NCI-H446 treated with DMSO at 0.1 percent for 48 hours (cell line): ENCODE results near the gene SCD.
A peak's percentile ranks its signal among the peaks of the same experiment; 100 is the strongest.
"Not testable (repeated sequence)": the region's sequence is repeated elsewhere in the genome, so short reads cannot be mapped to it uniquely, and the experiment has no call there.

Source experiments
- DNase-seq: peaks from one replicate; lab custom pipeline; 2025; lab: John Stamatoyannopoulos, UW

SCD gene

DNA sequence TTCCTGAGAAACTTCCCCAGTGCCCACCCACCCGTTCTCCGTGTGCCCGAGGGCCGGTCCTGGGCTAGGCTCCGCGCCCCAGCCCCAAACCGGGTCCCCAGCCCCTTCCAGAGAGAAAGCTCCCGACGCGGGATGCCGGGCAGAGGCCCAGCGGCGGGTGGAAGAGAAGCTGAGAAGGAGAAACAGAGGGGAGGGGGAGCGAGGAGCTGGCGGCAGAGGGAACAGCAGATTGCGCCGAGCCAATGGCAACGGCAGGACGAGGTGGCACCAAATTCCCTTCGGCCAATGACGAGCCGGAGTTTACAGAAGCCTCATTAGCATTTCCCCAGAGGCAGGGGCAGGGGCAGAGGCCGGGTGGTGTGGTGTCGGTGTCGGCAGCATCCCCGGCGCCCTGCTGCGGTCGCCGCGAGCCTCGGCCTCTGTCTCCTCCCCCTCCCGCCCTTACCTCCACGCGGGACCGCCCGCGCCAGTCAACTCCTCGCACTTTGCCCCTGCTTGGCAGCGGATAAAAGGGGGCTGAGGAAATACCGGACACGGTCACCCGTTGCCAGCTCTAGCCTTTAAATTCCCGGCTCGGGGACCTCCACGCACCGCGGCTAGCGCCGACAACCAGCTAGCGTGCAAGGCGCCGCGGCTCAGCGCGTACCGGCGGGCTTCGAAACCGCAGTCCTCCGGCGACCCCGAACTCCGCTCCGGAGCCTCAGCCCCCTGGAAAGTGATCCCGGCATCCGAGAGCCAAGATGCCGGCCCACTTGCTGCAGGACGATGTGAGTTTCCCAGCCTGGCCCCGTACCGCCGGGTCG, at the start of gene SCD:
TSS of gene SCD (plus strand) at position 469 of the 803 bp plus-strand sequence. CDS start at position 741, 272 bp downstream.
- peak; percentile 89 for DNase-seq

DNA sequence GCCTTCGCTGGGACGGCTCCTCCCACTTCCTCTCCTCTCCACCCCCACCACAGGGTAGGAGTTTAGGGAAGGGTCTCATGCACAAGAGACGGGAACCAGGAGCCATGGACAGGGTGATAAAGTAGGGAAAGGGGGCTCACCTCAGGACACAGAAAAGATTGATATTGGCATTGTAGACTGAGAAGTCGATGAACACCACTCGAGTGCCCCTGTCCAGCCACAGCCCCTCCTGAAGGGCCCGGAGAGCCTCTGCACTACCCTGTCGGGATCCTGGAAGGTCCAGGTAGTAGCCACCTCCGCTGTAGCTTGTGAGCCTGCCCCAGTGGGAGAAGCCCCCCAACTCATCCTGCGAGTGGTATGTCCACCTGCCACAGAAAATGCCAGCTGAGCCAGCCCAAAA, 49.8 kb upstream of the SCD start:
- DNase-seq = no peak

DNA sequence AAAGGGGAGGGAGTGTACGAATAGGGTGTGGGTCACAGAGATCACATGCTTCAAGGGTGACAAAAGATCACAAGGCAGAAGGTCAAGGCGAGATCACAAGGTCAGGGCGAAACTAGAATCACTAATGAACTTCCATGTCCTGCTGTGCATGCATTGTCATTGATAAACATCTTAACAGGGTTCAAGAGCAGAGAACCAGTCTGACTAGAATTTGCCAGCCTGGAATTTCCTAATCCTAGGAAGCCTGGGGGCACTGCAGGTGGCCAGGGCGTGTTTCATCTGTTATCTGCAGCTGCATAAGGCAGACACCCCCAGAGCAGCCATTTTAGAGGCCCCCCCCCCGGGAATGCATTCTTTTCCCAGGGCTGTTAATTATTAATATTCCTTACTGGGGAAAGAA, 45.9 kb upstream of the SCD start:
- not testable (repeated sequence) for DNase-seq

DNA sequence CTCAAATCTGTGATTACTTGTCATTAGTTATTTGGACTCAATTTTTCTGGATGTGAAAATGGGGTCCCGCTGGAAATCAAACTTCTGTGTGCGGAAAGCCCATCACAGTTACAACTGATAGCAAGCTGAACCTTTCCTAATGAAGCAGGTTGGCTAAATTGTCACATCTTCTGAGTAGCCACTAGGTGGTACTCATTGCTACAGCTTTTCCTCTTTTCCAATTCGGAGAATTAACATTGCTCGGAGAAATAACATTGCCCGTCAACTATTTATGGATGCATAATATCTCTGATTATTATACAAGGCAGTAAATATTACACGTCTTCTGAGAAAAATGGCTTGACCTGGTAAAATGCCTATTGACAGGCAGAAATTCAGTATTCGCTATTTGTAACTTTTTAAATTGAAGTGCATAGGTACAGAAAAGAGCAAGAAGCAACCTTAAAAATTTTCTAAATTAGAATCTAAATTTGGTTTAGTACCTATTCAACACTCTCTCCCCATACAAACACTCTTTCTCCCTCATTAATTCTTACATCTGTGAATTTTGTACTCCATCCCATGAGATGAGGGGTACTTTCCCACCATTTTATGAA, 43.2 kb upstream of the SCD start:
- peak; percentile 12 for DNase-seq

DNA sequence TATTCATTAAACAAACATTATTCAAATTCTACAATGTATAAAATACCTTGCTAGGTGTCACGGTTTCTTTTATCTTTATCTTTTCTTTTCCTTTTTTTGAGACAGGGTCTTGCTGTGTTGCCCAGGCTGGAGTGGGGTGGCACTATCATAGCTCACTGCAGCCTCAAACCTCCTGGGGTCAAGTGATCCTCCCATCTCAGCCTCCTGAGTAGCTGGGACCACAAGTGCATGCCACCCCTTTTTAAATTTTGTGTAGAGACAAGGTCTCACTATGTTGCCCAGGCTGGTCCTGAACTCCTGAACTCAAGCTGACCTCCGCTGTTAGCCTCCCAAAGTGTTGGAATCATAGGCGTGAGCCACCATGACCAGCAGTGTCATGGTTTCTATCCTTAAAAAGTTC, 42.6 kb upstream of the SCD start:
- DNase-seq = no peak

DNA sequence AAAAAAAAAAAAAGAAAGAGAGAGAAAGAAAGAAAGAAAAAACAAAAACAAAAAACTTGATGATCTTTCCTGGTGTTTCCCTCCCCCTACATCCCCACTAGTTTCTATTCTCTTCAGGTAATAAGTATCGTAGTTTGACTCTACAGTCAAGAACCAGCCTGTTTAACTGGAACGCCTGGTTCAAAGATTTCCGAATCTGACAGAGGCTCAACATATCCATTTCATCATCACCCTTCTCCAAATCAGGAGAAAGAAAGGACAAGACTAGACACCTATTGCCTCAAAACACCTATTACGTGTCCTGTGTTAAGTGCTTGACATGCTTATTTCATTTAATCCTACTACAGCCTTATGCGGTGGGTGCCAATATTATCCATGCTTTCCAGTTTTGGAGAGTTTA, 40.2 kb upstream of the SCD start:
- DNase-seq = no peak

DNA sequence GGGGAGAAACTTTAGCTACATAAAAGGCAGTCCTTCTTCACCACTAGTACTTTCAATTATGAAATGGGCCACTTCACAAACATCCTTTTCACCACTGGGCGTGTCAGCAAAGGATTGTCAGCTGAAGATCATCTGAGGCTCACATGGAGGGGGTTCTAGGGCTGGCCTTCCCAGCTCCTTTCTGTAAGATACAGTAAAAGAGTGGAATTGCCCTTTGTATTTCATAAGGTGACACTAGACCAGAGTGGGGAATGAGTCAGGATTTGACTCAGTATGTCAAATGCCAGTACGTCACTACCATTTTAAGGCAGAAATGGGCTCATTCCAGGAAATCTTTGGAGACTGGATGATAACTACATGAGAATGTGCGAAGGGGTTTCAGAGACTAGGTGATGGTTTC, 39.3 kb upstream of the SCD start:
- DNase-seq = no peak

DNA sequence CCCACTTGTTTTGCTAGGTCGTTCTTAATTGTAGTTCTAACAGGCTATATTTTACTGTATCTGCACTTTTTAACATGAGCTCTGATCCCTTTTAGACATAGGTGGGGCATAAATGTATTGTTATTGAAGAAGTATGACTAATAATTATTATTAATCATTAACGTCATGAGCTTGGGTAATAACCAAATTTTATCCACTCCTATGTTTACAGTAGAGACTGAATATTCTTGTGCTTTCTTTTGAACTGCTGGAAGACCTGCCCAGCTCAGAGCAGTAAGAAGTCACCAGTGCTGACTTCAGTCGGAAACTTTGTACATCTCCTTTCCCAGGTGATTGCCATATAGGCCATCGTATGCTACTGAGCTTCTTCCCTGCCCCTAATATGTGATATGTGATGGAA, 35.7 kb upstream of the SCD start:
- no peak for DNase-seq

DNA sequence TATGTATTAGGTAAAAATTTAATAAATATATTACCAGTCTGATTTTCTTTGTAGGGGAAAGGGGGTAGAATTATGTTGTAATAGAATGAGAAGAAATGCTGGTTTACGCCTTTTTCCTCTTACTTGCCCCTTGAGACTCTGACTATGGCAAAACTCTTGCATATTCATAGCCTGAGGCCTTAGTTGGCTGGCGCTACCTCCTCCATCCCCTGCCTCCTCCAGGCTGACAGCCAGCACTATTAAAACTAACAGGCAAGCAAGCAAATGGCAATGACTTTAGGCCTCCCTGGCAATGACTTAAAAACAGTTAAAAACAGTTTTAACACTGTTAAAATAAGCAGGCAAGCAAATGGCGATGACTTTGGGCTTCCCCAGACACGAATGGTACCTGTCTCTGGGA, 31.4 kb upstream of the SCD start:
- DNase-seq = no peak

DNA sequence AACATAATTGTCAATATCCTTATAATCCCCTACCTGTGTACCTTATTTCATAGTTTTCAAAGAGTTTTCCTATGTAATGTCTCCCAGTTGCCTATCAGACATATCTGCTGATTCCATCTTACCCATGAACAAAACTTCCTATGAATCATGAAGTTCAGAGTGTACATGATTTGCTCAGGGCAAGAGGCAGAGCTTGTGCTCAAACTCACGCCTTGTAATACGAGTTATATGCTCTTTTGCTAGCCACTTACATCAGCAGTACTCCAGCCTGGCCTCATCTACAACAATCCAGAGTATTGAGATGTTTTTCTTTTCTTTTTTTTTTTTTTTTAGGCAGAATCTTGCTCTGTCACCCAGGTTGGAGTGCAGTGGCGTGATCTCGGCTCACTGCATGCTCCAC, 28.8 kb upstream of the SCD start:
- DNase-seq = no peak

DNA sequence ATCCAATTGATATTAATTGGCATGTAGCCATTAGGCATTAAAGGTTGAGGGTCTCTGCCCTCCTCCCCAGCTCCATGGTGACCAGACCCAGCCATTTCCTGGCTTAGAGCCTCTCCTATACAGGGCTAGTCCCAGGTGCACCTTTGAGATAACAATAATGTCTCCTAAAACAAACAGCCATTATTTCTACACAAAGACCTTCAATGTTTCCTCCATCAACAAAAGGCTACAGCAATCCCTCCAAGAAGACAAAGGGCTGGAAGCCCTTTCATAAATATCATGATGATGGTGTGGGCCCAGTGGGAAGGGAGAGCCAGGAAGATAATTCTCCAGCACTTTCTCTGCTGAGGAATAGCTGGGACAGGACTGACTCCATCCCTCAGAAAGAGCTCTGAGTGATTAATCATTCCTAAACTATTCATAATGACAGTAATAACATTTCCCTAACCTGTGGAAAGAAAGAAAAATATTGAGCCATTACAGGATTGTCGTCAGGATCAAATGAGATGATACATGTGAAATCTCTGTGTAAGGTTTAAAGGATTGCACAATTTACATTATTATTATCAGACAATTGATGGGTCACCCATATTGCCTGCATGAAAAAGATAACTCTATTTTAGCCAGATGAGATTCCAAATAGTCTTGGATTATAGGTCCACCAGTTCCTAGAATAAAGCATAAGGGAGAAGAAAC, 27.2 kb upstream of the SCD start:
- DNase-seq = no peak

DNA sequence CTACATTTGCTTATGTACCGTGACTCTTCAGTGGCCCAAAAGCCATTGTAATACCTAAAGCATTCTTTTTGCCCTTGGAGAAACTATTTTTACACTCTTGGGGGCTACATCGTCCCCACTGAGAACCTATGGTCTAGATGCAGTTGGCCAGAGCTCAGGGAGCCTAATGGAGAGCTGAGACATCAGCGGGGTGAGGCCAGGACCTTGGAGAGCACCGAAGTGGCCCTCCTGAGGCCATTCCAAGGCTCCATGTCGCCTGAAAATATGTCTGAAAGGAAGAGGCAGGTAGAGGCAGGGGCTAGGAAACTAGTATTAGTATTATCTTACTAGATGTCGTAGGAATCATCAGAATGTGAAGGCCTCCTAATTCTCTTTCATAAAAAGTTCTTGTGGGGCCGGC, 21.9 kb upstream of the SCD start:
- DNase-seq = no peak

DNA sequence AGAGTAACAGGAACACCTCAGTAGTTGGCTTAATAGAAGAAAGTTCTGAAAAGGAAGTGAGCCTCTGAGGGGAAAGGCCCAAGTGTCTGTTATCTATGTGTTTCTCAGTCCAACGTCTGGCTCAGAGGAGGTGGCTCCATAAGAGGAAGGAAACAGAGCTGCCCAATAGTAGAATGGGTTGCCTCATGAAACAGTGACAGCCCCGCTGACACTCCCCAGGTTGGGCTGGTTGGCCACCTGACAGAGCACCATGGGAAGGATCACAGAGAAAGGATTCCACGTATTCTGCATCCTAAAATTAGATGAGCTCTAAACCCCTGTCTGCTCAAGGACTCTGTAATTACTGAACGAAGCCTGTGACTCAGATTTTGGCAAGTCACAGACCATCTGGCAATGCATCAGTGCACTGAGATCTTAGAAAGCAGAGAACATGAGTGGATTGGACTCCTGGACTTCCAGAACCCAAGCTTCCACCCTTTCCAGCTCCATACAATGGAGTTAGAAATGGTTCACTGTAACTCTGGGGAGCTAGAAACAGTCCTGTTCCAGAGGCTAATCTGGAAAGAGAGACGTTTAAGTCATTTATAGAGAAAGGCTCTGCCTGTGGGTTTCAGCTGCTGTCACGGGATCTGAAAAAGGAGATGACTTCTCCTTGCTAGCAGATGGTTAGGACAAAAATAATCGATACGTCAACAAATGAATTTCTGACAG, 19.9 kb upstream of the SCD start:
- DNase-seq = peak; percentile 83

DNA sequence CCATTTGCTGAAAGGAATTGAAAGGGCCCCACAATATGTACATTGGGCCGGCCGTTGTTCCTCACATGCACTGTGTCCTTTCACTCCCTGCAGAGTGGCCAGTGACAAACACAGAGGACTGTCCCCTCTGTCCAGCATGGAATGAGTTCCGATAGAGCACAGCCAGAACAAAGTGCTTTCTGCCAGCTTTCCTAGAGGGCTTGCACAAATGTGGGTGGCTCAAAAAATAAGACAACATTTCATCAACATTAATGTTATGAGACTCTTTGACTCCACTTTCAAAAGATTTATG, 19.4 kb upstream of the SCD start:
- no peak for DNase-seq

DNA sequence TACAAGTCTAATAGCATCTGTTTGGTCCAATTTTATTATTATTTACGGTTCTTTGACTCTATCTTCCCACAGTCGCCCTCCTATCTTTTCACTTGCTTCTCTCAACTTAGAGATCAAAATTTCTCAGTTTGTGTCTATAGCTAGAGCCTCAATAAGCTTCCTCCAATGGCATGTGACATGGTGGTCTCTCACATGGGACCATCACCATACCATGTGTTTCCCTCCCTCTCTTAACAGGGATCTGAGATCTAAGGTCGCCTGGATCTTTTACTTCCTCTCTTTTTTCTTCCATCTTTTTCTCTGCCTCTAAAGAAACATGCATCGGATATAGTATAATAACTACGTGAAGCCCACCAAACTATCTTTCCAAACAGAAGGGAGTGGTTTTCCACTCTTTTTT, 18.8 kb upstream of the SCD start:
- DNase-seq = no peak

DNA sequence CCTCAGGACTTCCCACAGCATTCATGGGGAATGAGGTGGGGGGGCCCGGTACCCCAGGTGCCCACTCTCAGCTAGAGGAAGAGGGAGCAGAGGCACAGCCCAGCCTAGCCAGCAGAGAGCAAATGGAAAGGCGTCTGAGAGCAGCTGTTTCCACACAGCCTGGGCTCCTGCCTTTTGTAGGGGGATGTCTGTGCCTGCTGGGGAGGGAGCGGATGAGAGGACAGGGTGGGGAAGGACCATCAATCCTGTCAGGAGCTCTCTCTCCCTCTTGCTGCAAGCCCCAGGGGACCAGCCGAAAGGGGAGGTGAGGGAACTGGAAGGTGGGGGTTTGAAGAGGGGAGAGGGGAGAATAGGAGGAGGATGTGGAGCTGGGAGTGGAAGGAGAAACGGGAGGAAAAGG, 17.0 kb upstream of the SCD start, which contains the start of gene PKD2L1:
TSS of gene PKD2L1 (minus strand) at position 150 of the 400 bp plus-strand sequence. CDS start at position 25, 125 bp downstream.
- no peak for DNase-seq

DNA sequence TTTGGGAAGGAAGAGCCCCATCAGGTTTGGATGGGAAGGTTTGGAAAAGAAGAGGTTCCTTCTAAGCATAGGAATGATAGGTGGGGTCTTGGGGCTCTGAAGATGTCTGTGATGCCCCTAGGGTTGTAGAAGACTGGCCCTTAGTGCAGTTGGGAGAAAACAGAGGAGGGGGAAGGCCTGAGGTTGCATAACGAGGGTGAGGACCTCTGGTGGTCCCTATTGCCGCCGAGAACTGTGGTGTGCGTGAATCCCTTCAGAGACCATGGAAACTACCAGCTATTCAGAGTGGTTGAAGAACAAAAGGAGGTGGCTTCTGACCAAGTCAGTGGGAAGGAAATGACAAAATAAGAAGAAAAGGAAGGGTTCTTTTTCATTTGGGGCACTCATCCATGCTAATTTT, 13.9 kb upstream of the SCD start:
- DNase-seq = no peak

DNA sequence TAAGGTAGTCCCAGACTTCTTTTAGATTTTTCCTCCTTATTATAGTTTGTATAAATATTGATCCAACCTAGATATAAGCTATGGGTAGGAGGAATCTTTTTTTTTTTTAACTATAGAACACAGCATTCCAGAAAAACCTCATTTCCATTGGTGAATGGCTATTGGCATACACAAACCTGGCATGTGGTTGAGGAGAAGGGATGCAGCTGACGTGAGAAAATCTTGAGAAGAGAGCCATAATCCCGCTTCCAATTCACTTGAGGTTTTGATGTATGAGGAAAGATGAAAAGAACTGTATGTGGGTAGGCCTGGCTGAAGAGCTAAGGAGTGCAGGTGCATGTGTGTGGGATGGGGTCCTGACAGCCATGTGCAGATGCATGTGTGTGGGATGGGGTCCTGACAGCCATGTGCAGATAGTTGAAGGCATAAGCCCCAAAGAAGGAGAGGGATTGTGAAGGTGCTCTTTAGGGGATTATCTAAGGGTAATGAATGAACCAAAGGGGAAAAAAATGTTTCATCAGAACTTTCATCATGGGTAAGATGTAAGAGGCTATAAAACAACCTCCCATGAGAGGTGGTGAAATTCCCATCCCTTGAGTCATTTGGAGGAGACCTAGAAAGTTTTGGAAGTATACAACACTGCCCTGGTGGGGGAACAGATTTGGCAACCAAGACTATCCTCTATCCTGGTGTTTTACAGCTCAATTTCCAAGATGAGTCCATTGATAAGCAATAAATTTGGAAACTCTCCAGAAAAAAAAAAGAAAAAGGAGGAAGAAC, 13.2 kb upstream of the SCD start:
- no peak for DNase-seq

DNA sequence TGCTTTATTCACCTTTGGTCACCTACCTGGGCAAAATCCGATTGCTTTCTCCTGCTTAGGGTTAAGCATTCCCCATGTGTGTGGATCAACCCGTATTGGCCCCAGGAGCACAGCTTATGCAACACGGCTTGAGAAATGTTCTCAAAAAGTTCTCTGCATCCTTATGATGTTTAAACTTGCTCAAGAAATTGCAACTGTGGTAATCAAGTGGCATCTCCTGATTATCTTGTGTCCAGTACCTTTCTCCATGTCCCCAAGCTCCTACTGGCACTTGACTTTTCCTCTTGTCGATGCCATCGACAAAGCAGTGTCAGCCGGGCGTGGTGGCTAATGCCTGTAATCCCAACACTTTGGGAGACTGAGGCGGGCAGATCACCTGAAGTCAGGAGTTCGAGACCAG, 12.3 kb upstream of the SCD start:
- no peak for DNase-seq

DNA sequence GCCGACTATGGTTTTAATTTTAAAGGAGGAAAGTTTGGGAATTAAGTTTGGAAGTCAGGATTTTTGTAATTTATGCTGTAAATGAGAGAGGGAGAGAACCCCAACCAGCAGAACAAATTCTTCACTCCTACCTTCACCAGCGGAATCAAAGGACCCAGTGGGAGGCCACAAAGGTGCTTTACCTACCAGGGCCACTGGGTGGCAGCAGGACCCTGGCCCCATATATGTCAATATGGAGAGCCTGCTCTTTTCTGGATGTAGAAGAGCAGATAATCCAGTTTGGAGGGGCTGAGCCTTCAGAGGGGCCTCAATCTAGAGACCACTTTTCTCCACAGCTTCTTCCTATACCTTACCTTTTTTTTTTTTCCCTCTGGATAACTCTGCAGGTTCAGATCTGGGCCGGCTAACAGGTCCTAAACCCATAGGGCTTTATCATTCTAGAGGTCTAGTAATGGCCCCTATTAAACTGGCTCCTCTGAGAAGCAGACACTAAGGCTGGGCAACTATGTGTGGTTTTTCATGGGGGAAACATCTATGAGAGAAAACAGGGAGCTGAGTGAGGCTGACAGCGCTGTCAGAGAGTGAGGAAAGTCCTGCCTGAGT, 8.5 kb upstream of the SCD start:
- peak; percentile 9 for DNase-seq

DNA sequence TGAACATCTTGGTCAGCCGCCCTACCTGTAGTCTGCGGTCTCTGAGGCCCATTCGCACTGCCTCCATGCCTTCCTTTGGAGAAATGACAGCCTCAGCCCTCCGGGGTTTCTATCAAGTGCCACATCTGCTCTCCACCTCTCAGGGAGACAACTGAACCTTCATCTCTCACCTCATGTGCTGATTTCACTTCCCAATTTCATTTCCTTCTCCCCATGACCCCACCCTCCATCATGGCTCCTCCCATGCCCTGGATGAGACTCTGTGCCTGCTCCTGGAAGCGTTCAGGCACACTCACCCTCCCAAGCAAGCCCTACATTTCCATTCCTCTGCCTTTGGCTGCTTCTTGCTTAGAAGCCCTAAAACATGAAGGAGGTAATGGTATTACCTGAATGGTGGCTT, 7.8 kb upstream of the SCD start:
- DNase-seq = no peak
